ENCODE data around the gene PAGE3. TPM values are rescaled to one million over a fixed set of nuclear protein-coding genes. Genes with fewer than 3 reads are reported as not detected.

Gene PAGE3, protein sequence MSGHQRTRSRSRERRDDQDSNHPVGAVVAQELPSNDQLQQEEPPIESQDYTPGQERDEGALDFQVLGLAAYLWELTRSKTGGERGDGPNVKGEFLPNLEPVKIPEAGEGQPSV
- not detected in 2 replicates for total RNA-seq

DNA sequence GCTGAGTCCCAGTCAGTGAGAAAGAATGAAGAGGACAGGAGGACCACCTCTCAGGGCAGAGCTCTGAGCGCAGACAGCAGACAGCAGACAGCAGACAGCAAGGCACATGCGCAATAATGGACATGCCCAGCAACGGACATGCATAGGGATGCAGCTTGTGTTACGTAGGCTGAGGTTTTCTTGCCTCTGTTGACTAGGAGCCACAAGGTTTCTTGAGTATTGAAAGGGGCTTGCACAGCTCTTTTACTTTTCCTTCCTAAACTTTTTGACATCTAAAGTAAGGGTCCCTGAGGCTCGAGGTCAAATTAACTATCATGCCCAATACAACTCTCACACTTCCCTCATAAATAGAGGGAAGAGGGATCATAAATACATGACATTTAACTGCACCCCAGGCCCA, at the start of gene PAGE3:
Gene PAGE3 (minus strand): TSS at position 101 of the 400 bp plus-strand sequence. CDS start 1,013 bp downstream, outside the sequence.

DNA sequence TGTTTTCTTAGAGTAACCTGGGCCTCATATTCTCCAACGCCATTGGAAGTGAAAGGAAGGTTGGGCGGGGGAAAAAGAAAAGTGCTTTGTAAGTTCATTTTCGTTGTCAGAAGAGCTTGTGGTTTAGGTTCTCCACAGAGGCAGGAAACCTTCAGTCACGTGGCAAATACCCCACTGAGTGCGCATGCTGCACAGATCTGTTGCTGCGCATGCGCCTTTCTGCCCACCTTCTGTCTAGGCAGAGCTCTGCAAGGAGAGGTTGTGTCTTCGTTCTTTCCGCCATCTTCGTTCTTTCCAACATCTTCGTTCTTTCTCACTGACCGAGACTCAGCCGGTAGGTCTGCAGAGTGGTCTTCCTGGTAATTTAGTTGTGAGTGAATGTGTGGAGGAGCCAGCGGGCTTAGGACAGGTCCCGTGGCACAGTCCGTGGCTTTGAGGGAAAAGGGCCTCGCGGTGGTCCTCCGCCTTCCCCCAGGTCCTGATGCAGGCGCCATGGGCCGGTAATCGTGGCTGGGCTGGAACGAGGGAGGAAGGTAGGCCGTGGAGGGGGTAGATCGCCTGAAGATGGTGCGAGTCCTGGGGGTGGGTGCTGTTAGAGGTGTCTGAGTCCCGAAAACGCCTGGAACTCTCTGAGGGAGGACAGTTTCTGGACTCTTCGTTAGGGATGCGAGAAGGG, 44.5 kb downstream of the PAGE3 start, which contains the start of gene PAGE5:
Gene PAGE5 (plus strand): TSS at position 228 of the 676 bp plus-strand sequence. CDS start 1,037 bp downstream, outside the sequence.

Other genes with a start within 250 kb of the PAGE3 start
- not detected in 2 replicates for gene ALAS2, start 233.9 kb downstream of the PAGE3 start, total RNA-seq
- gene PAGE2B, start 189.9 kb downstream of the PAGE3 start, total RNA-seq, result not detected in 2 replicates
- not detected in 2 replicates for gene PAGE2, start 175.9 kb downstream of the PAGE3 start, total RNA-seq
- gene PAGE5, start 44.6 kb downstream of the PAGE3 start, total RNA-seq, result not detected in 2 replicates
- gene MAGEH1, start 187.2 kb upstream of the PAGE3 start, total RNA-seq, result 22.1 and 22.4 TPM in 2 replicates
- 0.75 and 0.90 TPM in 2 replicates for gene USP51, start 224.9 kb upstream of the PAGE3 start, total RNA-seq

Data from endothelial cell of coronary artery (primary cell).